GM12878 (cell line): ENCODE data around the gene LAMA5. TPM values are rescaled to one million over a fixed set of nuclear protein-coding genes. Genes with fewer than 3 reads are reported as not detected.

Experiments used
- ATAC-seq: fragments of 200-7000 bp; cut with Tn5 transposase; 3 replicates; pipeline ENCODE4 v1.9.1; 2020; ENCODE audit warnings: mild to moderate bottlenecking, moderate library complexity
- BruUV-seq: library from RNA; stranded (reverse); fragments of 400-500 nt; replicated peaks from 2 replicates; lab custom pipeline; 2021; lab: Mats Ljungman, UMichigan
- CTCF ChIA-PET: fragments of 300-600 bp; sonication (Branson Sonifier 250); formaldehyde crosslinking; extraction: SDS; loops from one replicate; lab custom pipeline; 2021; ENCODE audit warnings: inconsistent platforms; lab: Yijun Ruan, JAX
- POLR2A ChIA-PET: fragments of 350-600 bp; formaldehyde crosslinking; extraction: SDS; loops from one replicate; lab custom pipeline; 2021; ENCODE audit warnings: inconsistent platforms; lab: Charles Lee
- RAD21 ChIA-PET: fragments of 300-600 bp; sonication (Branson Sonifier 250); formaldehyde crosslinking; loops from one replicate; lab custom pipeline; 2023; ENCODE audit warnings: antibody characterized with exemption; ENCODE audit not compliant: unreplicated experiment; lab: Charles Lee
- SMC1A ChIA-PET: fragments of 300-600 bp; sonication (Branson Sonifier 250); formaldehyde crosslinking; loops from one replicate; lab custom pipeline; 2023; ENCODE audit not compliant: unreplicated experiment, uncharacterized antibody; lab: Charles Lee
- DNase-seq: peaks from one replicate; pipeline ENCODE4 v3.0.0-alpha.2; 2011; ENCODE audit warnings: low read depth, low spot score
- FAIRE-seq: peaks from 3 replicates; lab custom pipeline; 2011; peaks lifted over from hg19 to GRCh38; lab: Jason Lieb, UNC
- H2AFZ ChIP-seq: 2 replicates; pipeline ENCODE4 v1.6.0; 2011; ENCODE audit warnings: low read depth, low read length, control low read depth; ENCODE audit not compliant: control insufficient read depth
- H3K27ac ChIP-seq: 2 replicates; pipeline ENCODE4 v1.5.1; 2011; ENCODE audit warnings: control low read depth; ENCODE audit not compliant: control insufficient read depth, insufficient read depth
- H3K27me3 ChIP-seq, 2 experiments: replicated peaks in 1 of 2; 2 replicates each; pipeline versions ENCODE4 v1.6.0 to v1.6.1; 2011; ENCODE audit warnings: low read length in 1 of 2; ENCODE audit not compliant: control insufficient read depth in 2 of 2, insufficient read depth in 2 of 2
- H3K36me3 ChIP-seq, 2 experiments: 2 replicates each; pipeline ENCODE4 v1.5.1; 2011; ENCODE audit warnings: low read length in 1 of 2; ENCODE audit not compliant: control insufficient read depth in 2 of 2, insufficient read depth in 2 of 2
- H3K4me1 ChIP-seq: 2 replicates; pipeline ENCODE4 v1.6.1; 2011; ENCODE audit warnings: mild to moderate bottlenecking, low read length, moderate library complexity, mixed read lengths; ENCODE audit not compliant: control insufficient read depth, insufficient read depth
- H3K4me2 ChIP-seq: 2 replicates; pipeline ENCODE4 v1.6.0; 2011; ENCODE audit warnings: control low read depth; ENCODE audit not compliant: control insufficient read depth, insufficient read depth
- H3K4me3 ChIP-seq: fragments of 200-600 bp; sonication (generic); 2 replicates; pipeline ENCODE4 v1.5.1; 2016
- H3K79me2 ChIP-seq: 2 replicates; pipeline ENCODE4 v1.6.0; 2011; ENCODE audit warnings: low read length; ENCODE audit not compliant: control insufficient read depth, insufficient read depth
- H3K9ac ChIP-seq: 2 replicates; pipeline ENCODE4 v1.8.0; 2011; ENCODE audit warnings: low read length, control low read depth, mixed read lengths; ENCODE audit not compliant: control insufficient read depth, insufficient read depth
- H3K9me3 ChIP-seq: replicated peaks from 3 replicates; pipeline ENCODE4 v1.5.1; 2011; ENCODE audit warnings: mild to moderate bottlenecking, low read length; ENCODE audit not compliant: control insufficient read depth, insufficient read depth
- H4K20me1 ChIP-seq: 2 replicates; pipeline ENCODE4 v1.6.0; 2011; ENCODE audit not compliant: control insufficient read depth, insufficient read depth
- MEF2A ChIP-seq: IDR thresholded peaks from 2 replicates; pipeline ENCODE4 v1.6.1; 2011; ENCODE audit warnings: low read depth, mild to moderate bottlenecking, low read length, moderate library complexity; ENCODE audit not compliant: insufficient read depth
- NFYB ChIP-seq: IDR thresholded peaks from 2 replicates; pipeline ENCODE4 v1.6.1; 2011; ENCODE audit warnings: low read depth, mild to moderate bottlenecking, low read length, improper control_type of control experiment, moderate library complexity; ENCODE audit not compliant: insufficient read depth
- NR2C2 ChIP-seq: IDR thresholded peaks from 2 replicates; pipeline ENCODE4 v1.6.1; 2011; ENCODE audit warnings: borderline replicate concordance, low read depth; ENCODE audit not compliant: control insufficient read depth, insufficient read length
- PAX8 ChIP-seq: fragments of 450-650 bp; IDR thresholded peaks from 2 replicates; pipeline ENCODE4 v1.6.1; 2017; ENCODE audit warnings: mild to moderate bottlenecking, moderate library complexity
- PML ChIP-seq: IDR thresholded peaks from 2 replicates; pipeline ENCODE4 v1.6.1; 2012; ENCODE audit warnings: low read length, inconsistent platforms
- RCOR1 ChIP-seq: conservative IDR thresholded peaks from 2 replicates; pipeline ENCODE4 v1.6.1; 2012; ENCODE audit warnings: low read depth, low read length, improper control_type of control experiment
- SMAD1 ChIP-seq: fragments of 450-650 bp; IDR thresholded peaks from 2 replicates; pipeline ENCODE4 v1.6.1; 2018; ENCODE audit warnings: mild to moderate bottlenecking, low read depth; ENCODE audit not compliant: partially characterized antibody
- SUPT20H ChIP-seq: IDR thresholded peaks from 2 replicates; pipeline ENCODE4 v1.6.1; 2011; ENCODE audit warnings: low read depth, mild to moderate bottlenecking, low read length, moderate library complexity, borderline replicate concordance; ENCODE audit not compliant: control insufficient read depth
- TBL1XR1 ChIP-seq: IDR thresholded peaks from 2 replicates; pipeline ENCODE4 v1.6.1; 2012; ENCODE audit warnings: low read depth, low read length, improper control_type of control experiment
- TCF3 ChIP-seq: IDR thresholded peaks from 2 replicates; pipeline ENCODE4 v1.6.1; 2012; ENCODE audit warnings: low read depth, mild to moderate bottlenecking, low read length, borderline replicate concordance; ENCODE audit not compliant: insufficient read depth
- WGBS: methylation state at CpG from one replicate; pipeline ENCODE4 v1.1.6; 2016; ENCODE audit warnings: low lambda C conversion rate; ENCODE audit not compliant: insufficient replicate concordance, insufficient coverage; ENCODE audit errors: missing lambda C conversion rate; 5-methylcytosine and 5-hydroxymethylcytosine counted together
- in situ Hi-C: fragments of 300-500 bp; cut with MboI; formaldehyde crosslinking; loops from 9 replicates; pipeline ENCODE4 v1.14.3; 2018; ENCODE audit warnings: mixed read lengths
- intact Hi-C: fragments of 100-400 bp; cut with micrococcal nuclease; formaldehyde crosslinking; loops from one replicate; pipeline ENCODE4 v1.14.2; 2022; ENCODE audit not compliant: unreplicated experiment
- polyA plus RNA-seq, 11 experiments: library from polyadenylated mRNA; depleted of rRNA in 4 of 11; unstranded in 6 of 11; stranded (reverse) in 5 of 11; fragments of >200 nt; fragmentation: Nextera tagmentation in 4 of 11; fragmentation: Illumina TruSeq in 1 of 11; extraction: Ambion mirVana in 4 of 11; extraction: Trizol in 1 of 11; gene quantifications; 1 replicate in 1 of 11; 2 replicates in 10 of 11; pipeline versions ENCODE4 v1.2.1 to v1.2.3, GENCODE V29; 2011 to 2016; ENCODE audit warnings: inconsistent platforms in 2 of 11, missing spikeins in 2 of 11, low read depth in 1 of 11
- total RNA-seq, 4 experiments: library from RNA; depleted of rRNA in 3 of 4; stranded (reverse); fragments of >200 nt in 3 of 4; fragmentation: Illumina TruSeq in 1 of 4; extraction: Trizol in 1 of 4; gene quantifications; 2 replicates each; pipeline versions ENCODE4 v1.2.1 to v1.2.3, GENCODE V29; 2013 to 2021

The LAMA5 gene
- total and polyA plus RNA-seq, 10 of the 15 experiments (the other 5 are each of a cell fraction or from before 2014, with no cell fraction given): 0.09 to 3.1 (median 1.6) TPM; not detected in 3

DNA sequence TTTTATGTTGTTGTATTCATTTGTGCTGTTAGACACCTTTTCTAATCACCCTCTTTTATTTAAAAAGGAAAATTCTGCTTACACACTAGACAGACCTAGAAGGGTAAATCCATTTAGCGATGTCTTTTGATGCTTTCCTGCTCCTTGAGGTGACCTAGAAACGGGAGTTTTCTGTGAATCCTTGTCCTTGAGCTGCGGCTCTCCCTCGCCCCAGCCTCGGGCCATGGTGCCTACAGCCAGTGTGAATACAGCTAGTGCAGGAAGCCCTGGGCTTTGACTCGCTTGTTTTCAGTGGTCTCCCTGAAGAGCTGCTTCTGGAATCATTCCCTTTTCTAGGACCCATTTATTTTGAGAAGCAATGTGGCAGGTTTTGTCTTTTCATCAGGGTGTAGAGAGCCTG lies 82.0 kb downstream of the LAMA5 start:
- 93% methylated on average over 6 of the region's 6 CpGs for WGBS

DNA sequence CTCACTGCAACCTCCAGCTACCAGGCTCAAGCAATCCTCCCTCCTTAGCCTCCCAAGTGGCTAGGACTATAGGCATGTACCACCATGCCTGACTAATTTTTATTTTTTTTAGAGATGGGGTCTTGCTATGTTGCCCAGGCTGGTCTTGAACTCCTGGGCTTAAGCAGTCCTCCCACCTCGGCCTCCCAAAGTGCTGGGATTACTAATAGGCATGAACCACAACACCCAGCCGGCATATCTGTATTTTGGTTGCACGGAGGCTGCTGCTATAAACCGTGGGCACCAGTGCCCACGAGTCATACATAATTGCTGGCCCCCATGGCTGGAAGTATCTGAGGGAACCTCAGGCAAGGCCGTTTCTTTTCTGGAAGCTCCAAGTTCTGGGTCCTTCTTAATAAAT lies 82.7 kb downstream of the LAMA5 start:
- H3K9me3 ChIP-seq: no peaks in the 10 kb centered on the region
- FAIRE-seq (no peak), DNase-seq (no peak)
- H4K20me1 ChIP-seq: no peaks in the 10 kb centered on the region
- no TSS peak for BruUV-seq
- no peak overlapping the region for H2AFZ ChIP-seq
- H3K4me3 ChIP-seq: no peak overlapping the region
- H3K4me2 ChIP-seq: no peak overlapping the region
- H3K79me2 ChIP-seq: no peaks in the 10 kb centered on the region
- SMC1A ChIA-PET: no interaction called here
- TF ChIP-seq MEF2A: no peak
- no peak for TF ChIP-seq NR2C2
- no peak for TF ChIP-seq TBL1XR1
- TF ChIP-seq NFYB: no peak
- no peak for TF ChIP-seq TCF3
- TF ChIP-seq SUPT20H: no peak
- TF ChIP-seq, all 136 proteins: peak for 0
- 80% methylated on average over 6 of the region's 6 CpGs for WGBS
- peaks cover 21 to 23% of the 10 kb centered on the region in 2 experiments; a peak in 3 of 4 replicates for H3K36me3 ChIP-seq
- H3K27ac ChIP-seq: no peak overlapping the region
- H3K4me1 ChIP-seq: no peaks in the 10 kb centered on the region
- ChIA-PET CTCF (interaction anchor here (1.4 kb wide), 1 partner anchor 16 kb away, joined by 5 read pairs; no protein-coding TSS in a partner anchor), POLR2A (no interaction called here), RAD21 (interaction anchor here (1.1 kb wide), 1 partner anchor 273 kb away, joined by 3 read pairs; no protein-coding TSS in a partner anchor)
- intact Hi-C loops (no loop called here), in situ Hi-C loops (no loop called here)
- ATAC-seq: no peak
- no peak overlapping the region for H3K9ac ChIP-seq
- H3K27me3 ChIP-seq: no peaks in the 10 kb centered on the region

More for the DNA sequence above, 82.0 kb downstream of the LAMA5 start:
- FAIRE-seq (no peak), ATAC-seq (no peak), DNase-seq (no peak)
- H3K27ac ChIP-seq: no peak overlapping the region
- POLR2A ChIA-PET: no interaction called here
- no peak overlapping the region for H3K4me3 ChIP-seq
- H3K4me2 ChIP-seq: no peak overlapping the region
- no TSS peak for BruUV-seq
- H3K9me3 ChIP-seq: no peaks in the 10 kb centered on the region
- CTCF ChIA-PET: no interaction called here
- no peaks in the 10 kb centered on the region for H4K20me1 ChIP-seq
- TF ChIP-seq PAX8 (no peak), RCOR1 (no peak), PML (no peak), SMAD1 (no peak)
- H3K4me1 ChIP-seq: no peaks in the 10 kb centered on the region
- in situ Hi-C loops: no loop called here
- no peak overlapping the region for H2AFZ ChIP-seq
- H3K79me2 ChIP-seq: no peaks in the 10 kb centered on the region
- H3K9ac ChIP-seq: no peak overlapping the region
- no peaks in the 10 kb centered on the region for H3K27me3 ChIP-seq
- SMC1A ChIA-PET: no interaction called here
- intact Hi-C loops: no loop called here
- H3K36me3 ChIP-seq: peaks cover 18 to 21% of the 10 kb centered on the region in 2 experiments; a peak in 3 of 4 replicates
- RAD21 ChIA-PET: no interaction called here
